Stimulated activated CD8-positive, alpha-beta memory T cell treated with anti-CD3 and anti-CD28 coated beads, Interleukin-2, amount 100 ng/mL, for 1 hour (primary cell): Measurements from ENCODE around the gene UFC1.
A peak's percentile ranks its signal among the peaks of the same experiment; 100 is the strongest.
"Not testable (repeated sequence)": the region's sequence is repeated elsewhere in the genome, so short reads cannot be mapped to it uniquely, and the experiment has no call there.

Source experiments
- DNase-seq, 2 donors: peaks; one replicate each; pipeline ENCODE4 v3.0.0-alpha.2; 2020; ENCODE audit warnings: low read depth in 2 of 2

The UFC1 gene

DNA sequence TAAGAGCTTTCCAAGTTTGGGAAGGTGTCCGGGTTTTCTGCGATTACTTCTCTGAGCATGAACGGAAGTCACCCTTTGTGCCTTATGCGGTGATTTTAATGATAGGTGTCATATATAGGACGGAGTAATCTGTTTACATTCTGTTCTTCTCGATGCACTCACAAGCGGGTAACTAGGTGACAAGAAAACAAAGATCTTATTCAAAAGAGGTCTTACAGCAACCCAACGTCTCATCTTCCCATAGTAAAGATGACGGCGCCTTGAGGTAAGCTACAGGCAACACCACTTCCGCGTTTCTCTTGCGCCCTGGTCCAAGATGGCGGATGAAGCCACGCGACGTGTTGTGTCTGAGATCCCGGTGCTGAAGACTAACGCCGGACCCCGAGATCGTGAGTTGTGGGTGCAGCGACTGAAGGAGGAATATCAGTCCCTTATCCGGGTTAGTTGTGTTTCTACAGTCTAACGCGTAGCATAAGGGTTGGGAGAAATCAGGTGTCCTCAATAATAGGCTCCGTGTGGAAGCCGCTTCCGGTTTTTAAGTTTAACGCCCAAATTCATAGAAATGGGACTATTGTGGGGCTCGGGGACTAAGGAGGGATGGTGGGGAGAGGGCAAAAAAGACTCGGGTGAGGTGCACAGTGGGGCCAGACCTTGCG, at the start of gene UFC1:
Gene UFC1 (plus strand): TSS at position 297 of the 656 bp plus-strand sequence. CDS start 20 bp downstream, at position 317.
- peak; percentile 49 to 62 for DNase-seq

DNA sequence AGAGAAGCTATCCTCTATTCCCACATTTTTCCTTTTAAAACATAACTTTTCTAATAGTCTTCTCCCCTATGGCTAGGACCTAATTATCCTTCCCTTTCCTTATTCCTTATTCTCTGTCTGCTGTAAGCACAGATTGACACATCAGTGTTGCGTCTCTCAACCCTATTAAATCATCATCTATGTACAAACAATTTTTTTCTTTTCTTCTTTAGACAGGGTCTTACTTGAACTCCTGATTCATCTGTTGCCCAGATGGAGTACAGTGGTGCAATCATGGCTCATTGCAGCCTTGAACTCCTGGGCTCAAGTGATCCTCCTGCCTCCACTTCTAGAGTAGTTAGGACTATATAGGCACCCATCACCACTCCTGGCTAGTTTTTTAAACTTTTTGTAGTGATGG, 47.3 kb upstream of the UFC1 start:
- no peak for DNase-seq

DNA sequence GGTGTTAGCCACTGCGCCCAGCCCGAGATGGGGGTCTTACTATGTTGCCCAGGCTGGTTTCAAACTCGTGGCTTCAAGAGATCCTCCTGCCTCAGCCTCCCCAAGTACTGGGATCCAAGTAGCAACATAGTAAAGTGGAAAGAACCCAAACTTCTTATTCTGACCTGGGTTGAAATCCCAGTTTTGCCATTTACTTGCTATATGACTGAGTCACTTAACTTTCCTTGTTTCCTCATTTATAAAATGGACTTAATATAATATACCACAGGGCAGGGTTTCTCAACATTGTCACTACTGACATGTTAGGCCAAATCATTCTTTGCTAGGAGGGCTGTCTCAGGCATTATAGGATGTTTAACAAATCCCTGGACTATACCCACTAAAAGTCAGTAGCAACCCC, 42.7 kb upstream of the UFC1 start:
- no peak for DNase-seq

DNA sequence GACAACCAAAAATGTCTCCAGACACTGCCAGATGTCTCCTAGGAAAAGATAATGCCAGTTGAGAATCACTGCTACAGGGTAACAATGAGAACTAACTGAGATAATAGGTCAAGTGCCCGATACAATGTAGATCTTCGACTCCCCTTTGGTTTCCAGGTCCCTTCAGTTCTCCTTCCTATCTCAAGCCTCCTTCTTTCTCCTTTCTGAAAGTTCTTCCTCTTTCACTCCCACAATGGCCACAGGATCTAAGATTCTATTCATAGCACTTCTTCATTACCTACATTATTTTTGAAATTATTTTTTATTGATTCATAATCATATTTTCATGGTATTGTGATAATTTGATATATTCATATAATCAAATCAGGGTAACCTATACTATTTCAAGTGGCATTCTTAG, 42.3 kb upstream of the UFC1 start:
- no peak for DNase-seq

- DNase-seq, result no peak
Measured at GRCh38 chr1:161113915-161114314, 39.9 kb upstream of the UFC1 start.

- DNase-seq, result no peak
Measured at GRCh38 chr1:161114556-161114955, 39.2 kb upstream of the UFC1 start.

GRCh38 chr1:161115132-161115711, 38.6 kb upstream of the UFC1 start:
- DNase-seq, result no peak

DNA sequence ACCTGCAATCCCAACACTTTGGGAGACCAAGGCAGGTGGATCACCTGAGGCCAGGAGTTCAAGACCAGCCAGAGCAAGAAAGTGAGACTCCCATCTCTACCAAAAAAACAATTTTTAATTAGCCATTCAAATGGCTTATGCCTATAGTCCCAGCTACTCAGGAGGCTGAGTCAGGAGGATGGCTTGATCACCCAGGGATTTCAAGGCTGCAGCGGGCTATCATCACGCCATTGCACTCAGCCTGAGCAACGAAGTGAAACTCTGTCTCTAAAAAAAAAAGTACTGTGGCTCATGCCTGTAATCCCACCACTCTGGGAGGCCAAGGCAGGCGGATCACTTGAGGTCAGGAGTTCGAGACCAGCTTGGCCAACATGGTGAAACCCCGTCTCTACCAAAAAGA, 37.8 kb upstream of the UFC1 start:
- DNase-seq, result not testable (repeated sequence)

- peak; percentile 68 to 71 for DNase-seq
Measured at GRCh38 chr1:161117759-161118581, 35.8 kb upstream of the UFC1 start, which contains the start of the genes NIT1 and PFDN2. TSS of gene NIT1 (plus strand) at chr1:161118105. CDS start at chr1:161118177, 72 bp downstream. TSS of gene PFDN2 (minus strand) at chr1:161118037. CDS start at chr1:161118026, 11 bp downstream.

DNA sequence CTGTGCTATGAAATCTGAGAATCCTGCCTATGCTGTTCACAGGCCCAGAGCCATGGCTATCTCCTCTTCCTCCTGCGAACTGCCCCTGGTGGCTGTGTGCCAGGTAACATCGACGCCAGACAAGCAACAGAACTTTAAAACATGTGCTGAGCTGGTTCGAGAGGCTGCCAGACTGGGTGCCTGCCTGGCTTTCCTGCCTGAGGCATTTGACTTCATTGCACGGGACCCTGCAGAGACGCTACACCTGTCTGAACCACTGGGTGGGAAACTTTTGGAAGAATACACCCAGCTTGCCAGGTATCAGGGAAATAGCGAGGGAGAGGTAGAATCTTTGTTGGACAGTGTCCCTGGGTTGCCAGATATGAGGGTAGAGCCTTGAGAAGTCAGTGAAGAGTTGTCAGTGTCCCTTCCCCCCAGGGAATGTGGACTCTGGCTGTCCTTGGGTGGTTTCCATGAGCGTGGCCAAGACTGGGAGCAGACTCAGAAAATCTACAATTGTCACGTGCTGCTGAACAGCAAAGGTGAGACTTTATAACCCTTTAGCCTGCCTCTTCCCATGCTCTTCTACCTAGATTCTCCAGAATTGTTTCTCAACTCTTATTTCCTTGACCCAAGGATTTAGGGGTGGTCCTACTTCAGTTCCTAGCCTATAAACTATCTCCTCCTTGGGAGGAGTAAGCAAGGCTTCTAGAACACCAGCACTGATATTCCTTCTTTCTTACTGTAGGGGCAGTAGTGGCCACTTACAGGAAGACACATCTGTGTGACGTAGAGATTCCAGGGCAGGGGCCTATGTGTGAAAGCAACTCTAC, 34.5 kb upstream of the UFC1 start:
- peak in 1 of 2 donors; percentile 18 for DNase-seq

- no peak for DNase-seq
Measured at GRCh38 chr1:161121042-161121650, 32.6 kb upstream of the UFC1 start.

- DNase-seq, result no peak
Measured at GRCh38 chr1:161121834-161122233, 31.9 kb upstream of the UFC1 start.

DNA sequence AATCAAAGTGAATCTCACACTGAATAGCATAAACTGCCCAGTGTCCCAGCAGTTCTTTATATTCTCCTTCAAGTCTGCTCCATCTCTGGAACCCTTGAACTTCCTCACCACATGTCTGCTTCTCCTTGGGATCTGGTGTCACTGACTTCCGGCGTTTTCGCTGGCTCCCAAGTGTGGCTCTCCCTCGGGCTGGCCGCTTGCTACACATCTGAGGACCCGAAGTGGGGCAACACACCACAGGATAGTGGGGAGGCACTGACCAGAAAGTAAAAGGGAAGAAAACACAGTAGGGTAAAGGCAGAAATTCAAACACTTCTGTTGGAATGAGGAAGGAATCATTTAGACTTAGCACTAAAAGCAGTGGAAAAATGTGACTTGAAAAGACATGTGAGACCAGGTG, 30.8 kb upstream of the UFC1 start:
- no peak for DNase-seq

DNA sequence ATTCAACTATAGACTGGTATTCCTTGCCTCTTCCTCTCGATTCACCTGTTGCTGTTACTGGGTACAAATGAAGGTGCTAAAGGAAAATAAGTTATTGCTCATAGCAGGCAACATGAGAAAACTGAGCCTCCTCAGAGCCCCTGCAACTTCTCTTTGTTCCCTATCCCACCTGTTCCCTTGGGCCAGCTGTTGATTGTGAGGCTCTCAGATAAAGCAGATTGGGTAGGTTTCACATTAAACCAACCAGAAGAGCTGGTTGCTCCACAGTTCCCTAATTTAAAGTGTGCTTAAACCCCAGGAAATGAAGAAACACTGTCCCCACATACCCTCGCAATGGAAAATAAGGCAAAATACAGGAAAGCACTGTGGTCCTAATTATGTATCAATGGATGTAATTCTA, 26.1 kb upstream of the UFC1 start:
- no peak for DNase-seq

GRCh38 chr1:161128591-161129420, 25.0 kb upstream of the UFC1 start:
- no peak for DNase-seq

DNA sequence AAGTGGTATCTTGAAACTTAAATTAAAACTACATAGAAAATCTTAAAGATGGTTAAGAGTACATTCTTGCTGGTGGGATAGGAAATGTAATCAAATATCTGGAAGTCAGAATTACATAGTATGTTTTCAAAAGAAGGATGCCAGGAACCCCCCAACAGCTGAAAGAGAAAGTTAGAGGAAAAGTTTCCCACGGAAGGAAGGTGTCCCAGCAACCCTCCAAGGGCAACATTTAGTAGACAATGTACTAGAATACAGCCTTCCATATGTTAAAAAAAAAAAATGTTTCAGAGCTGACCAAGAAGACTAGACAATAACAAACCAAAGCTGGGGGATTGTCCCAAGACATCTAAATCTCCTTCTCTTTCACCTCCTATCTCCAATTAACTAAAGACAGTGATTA, 23.5 kb upstream of the UFC1 start:
- DNase-seq, result no peak

DNA sequence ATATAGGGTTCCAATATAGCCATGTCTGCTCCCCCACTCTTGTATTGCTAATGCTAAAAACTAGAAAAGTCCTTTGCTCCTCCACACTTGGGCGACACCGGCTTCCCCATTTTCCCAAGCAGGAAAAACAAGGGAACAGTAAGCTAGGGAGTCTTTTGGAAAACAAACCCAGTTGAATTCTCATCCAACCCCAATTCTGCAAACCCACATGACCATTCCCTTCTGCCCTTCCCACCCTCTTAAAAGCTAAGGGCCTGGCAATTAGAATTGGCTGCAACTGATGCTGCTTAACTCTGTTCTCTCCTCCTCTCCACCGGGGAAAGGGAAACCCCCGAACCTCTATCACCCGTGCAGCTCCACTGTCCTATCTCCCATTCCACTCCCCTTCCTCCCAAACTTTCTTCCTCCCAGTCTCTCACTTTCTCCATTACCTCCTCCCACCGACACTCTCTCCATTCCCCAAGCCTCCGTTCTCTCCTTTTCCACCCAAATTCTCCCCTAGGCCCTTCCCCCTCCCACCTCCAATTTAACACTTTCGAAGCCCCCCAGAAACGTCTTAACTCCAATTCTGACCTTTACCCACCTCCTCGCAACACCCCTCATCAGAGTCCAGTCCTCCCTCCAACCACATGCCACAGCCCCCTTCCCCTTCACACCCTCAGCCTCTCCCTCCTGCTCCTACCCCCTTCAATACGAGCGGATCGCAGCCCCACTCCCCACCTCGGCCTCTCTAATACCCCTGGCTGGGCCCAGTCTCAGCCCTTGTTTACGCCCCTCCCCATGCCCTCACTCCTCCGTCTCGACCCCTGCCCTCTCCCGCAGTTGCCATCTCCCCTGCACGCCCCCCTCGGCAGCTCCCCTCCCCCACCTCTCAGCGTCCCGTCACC, 22.0 kb upstream of the UFC1 start:
- DNase-seq, result no peak

DNA sequence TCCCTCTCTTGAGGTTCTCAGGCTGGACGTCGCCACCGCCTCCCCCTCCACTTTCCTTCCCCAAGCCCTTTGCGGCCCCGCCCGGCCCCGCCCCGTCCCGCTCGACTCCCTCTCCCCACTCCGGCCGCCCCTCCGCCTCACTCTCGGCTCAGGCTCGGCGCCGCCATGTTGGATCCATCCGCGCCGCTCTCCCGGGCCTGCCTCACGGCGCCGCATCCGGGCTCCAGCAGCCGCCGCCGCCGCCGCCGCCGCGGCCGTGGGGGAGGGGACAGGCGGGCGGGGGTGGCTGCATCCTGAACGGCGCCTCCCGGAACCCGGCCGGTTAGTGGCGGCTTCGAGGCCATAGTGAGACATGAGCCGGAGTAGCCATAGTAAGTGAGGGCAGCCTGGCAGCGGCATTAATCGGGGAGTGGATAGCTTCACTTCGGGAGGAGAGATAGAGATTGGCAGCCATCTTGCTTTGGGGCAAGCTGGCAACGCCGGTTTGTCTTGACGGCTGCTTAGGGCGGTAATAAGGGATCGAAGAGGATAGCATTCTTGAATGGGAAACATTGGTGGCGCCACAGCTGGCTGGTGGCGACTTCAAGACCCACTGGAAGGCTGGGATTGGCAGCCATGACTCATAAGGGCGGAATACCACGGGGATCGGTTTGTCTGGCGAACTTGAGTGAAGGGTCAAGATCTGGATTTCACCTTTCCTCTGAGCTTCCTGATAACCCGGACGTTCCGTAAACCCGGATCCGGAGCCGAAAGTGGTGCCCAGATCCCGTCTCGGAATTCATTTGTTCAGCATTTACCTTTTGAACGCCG, 21.2 kb upstream of the UFC1 start, which contains the start of gene DEDD:
Gene DEDD (minus strand): TSS at position 258 of the 810 bp plus-strand sequence. CDS start 8,205 bp downstream, outside the sequence.
- DNase-seq, result peak; percentile 72 to 78
